Stimulated activated naive B cell treated with anti-CD40 and anti-IgM and Interleukin-4, amounts not matched to agents 10 μg/mL and 1 μg/mL and 100 μg/mL, for 72 hours (primary cell): ENCODE measurements around the gene CDKN1B.

ENCODE experiments used
- ATAC-seq, 2 donors: fragments of 150-1000 bp; cut with Tn5 transposase; replicated peaks; 2 replicates each; pipeline ENCODE4 v1.10.0; 2021; ENCODE audit warnings: moderate library complexity in 1 of 2
- DNase-seq: peaks from one replicate; pipeline ENCODE4 v3.0.0; 2021
- H3K27ac Mint-ChIP-seq: one replicate; pipeline ENCODE4 v1.8.0; 2022; ENCODE audit warnings: mild to moderate bottlenecking, mixed read lengths
- H3K27me3 Mint-ChIP-seq, 2 donors: one replicate each; pipeline ENCODE4 v1.8.0; 2022; ENCODE audit warnings: mixed read lengths in 2 of 2
- H3K36me3 Mint-ChIP-seq, 2 donors: one replicate each; pipeline ENCODE4 v1.8.0; 2022; ENCODE audit warnings: mixed read lengths in 2 of 2, mild to moderate bottlenecking in 1 of 2
- H3K4me1 Mint-ChIP-seq, 2 donors: one replicate each; pipeline ENCODE4 v1.8.0; 2022; ENCODE audit warnings: mixed read lengths in 2 of 2, mild to moderate bottlenecking in 1 of 2
- H3K4me3 Mint-ChIP-seq, 2 donors: one replicate each; pipeline ENCODE4 v1.8.0; 2022; ENCODE audit warnings: mild to moderate bottlenecking in 2 of 2, mixed read lengths in 2 of 2, moderate library complexity in 1 of 2
- H3K9me3 Mint-ChIP-seq, 2 donors: one replicate each; pipeline ENCODE4 v1.8.0; 2022; ENCODE audit warnings: mixed read lengths in 2 of 2, mild to moderate bottlenecking in 1 of 2

The CDKN1B gene

DNA sequence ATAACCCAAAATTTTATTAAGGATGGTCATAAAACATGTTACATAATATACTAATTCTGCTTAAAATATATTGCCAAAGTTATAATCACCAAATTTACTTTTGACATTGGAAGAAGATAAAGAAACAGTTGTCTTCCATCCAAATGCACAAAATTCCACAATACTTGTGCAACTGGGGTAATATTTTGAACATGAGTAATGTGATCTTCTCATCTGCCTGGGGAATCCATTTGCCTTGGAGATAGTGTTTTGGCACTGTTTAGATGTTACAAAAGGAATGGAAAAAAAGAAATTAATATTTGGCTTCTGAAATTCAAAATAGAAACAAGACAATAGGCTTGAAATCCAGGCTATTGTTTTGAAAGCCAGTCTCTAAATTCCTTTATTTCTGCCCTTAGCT, 30.2 kb upstream of the CDKN1B start:
- DNase-seq (no peak), ATAC-seq (no peak)
- H3K4me3 Mint-ChIP-seq: no peak overlapping the region

GRCh38 chr12:12689647-12690300, 27.4 kb upstream of the CDKN1B start:
- Mint-ChIP-seq H3K27me3 (peaks cover 6 to 8% of the 10 kb centered on the region in 2 donors), H3K9me3 (no peaks in the 10 kb centered on the region), H3K4me1 (peaks cover 7 to 18% of the 10 kb centered on the region in 2 donors), H3K36me3 (no peaks in the 10 kb centered on the region), H3K27ac (no peak overlapping the region), H3K4me3 (no peak overlapping the region)
- ATAC-seq (no peak), DNase-seq (no peak)

More for the DNA sequence above, 30.2 kb upstream of the CDKN1B start:
- no peak overlapping the region for H3K27ac Mint-ChIP-seq
- peaks cover 8 to 11% of the 10 kb centered on the region in 2 donors for H3K27me3 Mint-ChIP-seq
- H3K4me1 Mint-ChIP-seq: peaks cover 1 to 18% of the 10 kb centered on the region in 2 donors
- H3K9me3 Mint-ChIP-seq: no peaks in the 10 kb centered on the region
- no peaks in the 10 kb centered on the region for H3K36me3 Mint-ChIP-seq

DNA sequence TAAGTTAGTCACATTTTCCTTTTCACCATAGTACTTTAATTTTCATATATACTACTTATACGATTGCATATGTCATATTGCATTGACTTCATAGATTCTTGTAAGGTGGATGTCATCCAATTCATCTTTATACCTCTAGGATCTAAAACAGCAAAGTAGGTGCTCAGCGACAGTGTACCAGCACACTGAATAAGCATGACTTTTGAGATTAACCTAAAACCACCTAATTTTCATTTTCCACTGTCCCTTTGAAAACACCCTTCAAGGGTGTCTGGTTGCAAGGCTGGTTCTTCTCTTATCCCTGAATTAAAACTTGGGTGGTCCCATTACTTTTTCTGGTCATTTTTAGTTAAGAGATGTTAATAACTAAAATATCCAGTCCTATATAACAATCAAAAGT, 25.6 kb upstream of the CDKN1B start:
- Mint-ChIP-seq H3K4me1 (peaks cover 12 to 22% of the 10 kb centered on the region in 2 donors), H3K9me3 (no peaks in the 10 kb centered on the region), H3K4me3 (no peak overlapping the region), H3K27ac (no peak overlapping the region), H3K36me3 (no peaks in the 10 kb centered on the region), H3K27me3 (no peaks in the 10 kb centered on the region)
- DNase-seq (no peak), ATAC-seq (no peak)

DNA sequence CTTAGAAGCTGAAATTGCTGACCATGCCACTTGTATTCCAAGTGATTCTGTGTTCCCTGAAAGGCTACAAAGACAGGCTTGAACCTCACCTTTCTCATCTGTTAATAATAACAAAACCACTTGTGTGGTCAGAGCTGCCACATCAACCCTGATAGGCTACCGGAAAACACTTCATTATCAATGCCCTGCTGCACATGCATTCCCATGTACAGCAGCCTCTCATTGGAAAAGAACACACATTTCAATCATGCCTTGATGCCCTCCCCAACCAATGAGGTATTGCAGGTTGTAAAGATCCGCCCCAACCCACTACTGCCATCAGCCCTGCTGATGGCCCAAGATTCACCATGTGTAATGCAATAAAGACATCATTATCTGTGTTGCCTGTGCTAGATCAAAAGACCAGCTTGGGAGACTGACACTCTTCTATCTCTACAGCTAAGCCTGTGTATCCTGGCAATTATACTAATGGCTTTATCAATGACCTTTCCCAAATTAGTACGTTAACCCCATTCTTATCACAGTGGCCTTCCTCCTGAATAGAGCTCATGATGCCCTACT, 24.0 kb upstream of the CDKN1B start:
- no peak for ATAC-seq
- Mint-ChIP-seq H3K27ac (no peak overlapping the region), H3K4me3 (no peak overlapping the region)

GRCh38 chr12:12696562-12697383, 20.4 kb upstream of the CDKN1B start:
- DNase-seq: peak; percentile 86
- Mint-ChIP-seq H3K36me3 (no peaks in the 10 kb centered on the region), H3K4me1 (peaks cover 20 to 37% of the 10 kb centered on the region in 2 donors), H3K27me3 (no peaks in the 10 kb centered on the region), H3K27ac (peak overlapping the region; percentile 98), H3K9me3 (no peaks in the 10 kb centered on the region), H3K4me3 (peak overlapping the region; percentile 87 to 89)
- peak; percentile 85 to 87 for ATAC-seq

More for the DNA sequence above, 24.0 kb upstream of the CDKN1B start:
- peaks cover 17 to 38% of the 10 kb centered on the region in 2 donors for H3K4me1 Mint-ChIP-seq
- no peaks in the 10 kb centered on the region for H3K27me3 Mint-ChIP-seq
- H3K36me3 Mint-ChIP-seq: no peaks in the 10 kb centered on the region
- no peaks in the 10 kb centered on the region for H3K9me3 Mint-ChIP-seq
- no peak for DNase-seq

- H3K9me3 Mint-ChIP-seq: no peaks in the 10 kb centered on the region
- H3K4me1 Mint-ChIP-seq: peaks cover 14 to 43% of the 10 kb centered on the region in 2 donors
- H3K4me3 Mint-ChIP-seq: no peak overlapping the region
- no peaks in the 10 kb centered on the region for H3K36me3 Mint-ChIP-seq
- ATAC-seq (no peak), DNase-seq (no peak)
- H3K27ac Mint-ChIP-seq: no peak overlapping the region
- H3K27me3 Mint-ChIP-seq: no peaks in the 10 kb centered on the region
Measured at GRCh38 chr12:12699345-12699744, 17.8 kb upstream of the CDKN1B start.

GRCh38 chr12:12700254-12700653, 16.9 kb upstream of the CDKN1B start:
- Mint-ChIP-seq H3K27me3 (no peaks in the 10 kb centered on the region), H3K4me3 (no peak overlapping the region), H3K36me3 (no peaks in the 10 kb centered on the region), H3K9me3 (no peaks in the 10 kb centered on the region), H3K4me1 (peaks cover 16 to 41% of the 10 kb centered on the region in 2 donors), H3K27ac (no peak overlapping the region)
- DNase-seq: no peak
- no peak for ATAC-seq

DNA sequence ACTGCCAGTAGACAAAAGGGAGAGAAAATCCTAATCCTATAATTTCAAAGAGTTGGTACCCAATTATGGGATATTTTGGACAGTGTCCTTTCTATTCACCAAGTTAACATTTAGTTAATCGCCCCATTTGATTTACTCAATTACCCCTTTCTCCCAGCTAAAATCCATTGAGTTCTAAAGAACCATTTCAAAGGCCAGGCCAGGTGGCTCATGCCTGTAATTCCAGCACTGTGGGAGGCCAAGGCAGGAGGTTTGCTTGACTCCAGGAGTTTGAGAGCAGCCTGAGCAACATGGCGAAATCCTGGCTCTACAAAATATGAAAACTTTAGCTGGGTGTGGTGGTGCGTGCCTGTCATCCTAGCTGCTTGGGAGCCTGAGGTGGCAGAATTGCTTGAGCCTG, 15.7 kb upstream of the CDKN1B start:
- Mint-ChIP-seq H3K9me3 (no peaks in the 10 kb centered on the region), H3K27me3 (no peaks in the 10 kb centered on the region), H3K36me3 (no peaks in the 10 kb centered on the region), H3K4me1 (peaks cover 11 to 32% of the 10 kb centered on the region in 2 donors), H3K4me3 (no peak overlapping the region), H3K27ac (no peak overlapping the region)
- ATAC-seq: no peak
- DNase-seq: no peak

GRCh38 chr12:12704593-12705230, 12.5 kb upstream of the CDKN1B start:
- no peaks in the 10 kb centered on the region for H3K9me3 Mint-ChIP-seq
- no peak overlapping the region for H3K4me3 Mint-ChIP-seq
- H3K27me3 Mint-ChIP-seq: no peaks in the 10 kb centered on the region
- ATAC-seq: peak; percentile 95
- no peak for DNase-seq
- H3K36me3 Mint-ChIP-seq: no peaks in the 10 kb centered on the region
- no peak overlapping the region for H3K27ac Mint-ChIP-seq
- peaks cover 2 to 10% of the 10 kb centered on the region in 2 donors for H3K4me1 Mint-ChIP-seq

DNA sequence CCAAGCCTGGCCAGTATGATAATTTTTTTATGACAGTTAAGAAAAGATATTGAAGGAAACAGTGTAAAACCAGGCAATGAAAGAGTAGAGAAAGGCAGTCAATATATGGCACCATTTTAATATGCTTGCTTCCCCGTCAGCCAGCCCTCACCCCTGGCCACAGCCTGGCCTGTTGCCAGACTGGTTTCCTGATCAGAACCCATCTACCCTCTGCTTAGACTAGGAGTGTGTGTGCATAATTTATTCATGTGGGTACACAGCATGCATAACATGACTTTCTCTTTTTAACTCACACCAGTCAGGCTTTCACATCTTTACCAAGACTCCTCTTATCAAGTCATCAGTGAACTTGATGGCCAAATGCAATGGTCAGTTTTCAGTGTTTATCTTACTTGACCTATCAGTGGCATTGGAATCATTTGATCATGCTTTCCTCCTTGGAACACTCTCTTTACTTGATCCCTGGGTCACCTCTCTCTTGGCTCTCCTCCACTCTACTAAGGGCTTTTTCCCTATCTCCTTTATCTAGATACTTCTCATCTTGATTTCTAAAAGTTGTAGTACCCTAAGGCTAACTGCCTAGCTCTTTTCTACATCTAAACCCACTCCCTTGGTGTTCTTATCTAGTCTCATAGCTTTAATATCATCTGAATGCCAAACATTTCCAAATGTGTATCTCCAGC, 11.2 kb upstream of the CDKN1B start:
- DNase-seq: no peak
- no peak overlapping the region for H3K4me3 Mint-ChIP-seq
- H3K36me3 Mint-ChIP-seq: no peaks in the 10 kb centered on the region

GRCh38 chr12:12713932-12714275, 3.3 kb upstream of the CDKN1B start:
- H3K27me3 Mint-ChIP-seq: no peaks in the 10 kb centered on the region
- peak overlapping the region; percentile 88 to 91 for H3K4me3 Mint-ChIP-seq
- DNase-seq (no peak), ATAC-seq (no peak)
- no peaks in the 10 kb centered on the region for H3K9me3 Mint-ChIP-seq
- H3K27ac Mint-ChIP-seq: peak overlapping the region; percentile 96
- H3K4me1 Mint-ChIP-seq: peaks cover 33 to 40% of the 10 kb centered on the region in 2 donors
- peaks cover 17 to 18% of the 10 kb centered on the region in 2 donors for H3K36me3 Mint-ChIP-seq

More for the DNA sequence above, 11.2 kb upstream of the CDKN1B start:
- H3K27ac Mint-ChIP-seq: no peak overlapping the region
- peaks cover 2 to 10% of the 10 kb centered on the region in 2 donors for H3K4me1 Mint-ChIP-seq
- ATAC-seq: peak in 1 of 2 donors; percentile 36
- H3K9me3 Mint-ChIP-seq: no peaks in the 10 kb centered on the region
- H3K27me3 Mint-ChIP-seq: no peaks in the 10 kb centered on the region

GRCh38 chr12:12714276-12715021, 2.7 kb upstream of the CDKN1B start:
- Mint-ChIP-seq H3K4me1 (peaks cover 33 to 43% of the 10 kb centered on the region in 2 donors), H3K36me3 (peaks cover 23% of the 10 kb centered on the region in 2 donors), H3K27me3 (no peaks in the 10 kb centered on the region), H3K4me3 (peak overlapping the region; percentile 88 to 91), H3K27ac (peak overlapping the region; percentile 96), H3K9me3 (no peaks in the 10 kb centered on the region)
- DNase-seq: peak; percentile 34
- ATAC-seq: peak; percentile 42 to 44

DNA sequence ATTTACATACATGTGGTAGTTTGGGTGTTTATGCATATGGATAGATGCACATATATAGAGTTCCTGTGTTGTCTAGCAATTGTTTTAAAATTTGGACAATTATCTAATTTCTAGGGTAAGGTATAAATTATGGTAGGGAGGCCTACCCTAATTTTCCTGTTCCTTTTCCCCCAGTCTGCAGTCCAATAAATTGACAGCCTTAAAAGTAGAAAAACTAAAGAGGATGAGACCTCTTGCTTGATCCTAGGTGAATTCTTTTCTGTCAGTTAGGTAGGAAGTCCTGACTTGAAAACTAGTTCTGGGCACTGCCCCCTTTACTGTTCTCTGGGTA, 2.1 kb upstream of the CDKN1B start:
- Mint-ChIP-seq H3K27me3 (no peaks in the 10 kb centered on the region), H3K36me3 (peaks cover 25% of the 10 kb centered on the region in 2 donors), H3K27ac (peak overlapping the region; percentile 96), H3K4me1 (peaks cover 33 to 45% of the 10 kb centered on the region in 2 donors), H3K4me3 (peak overlapping the region; percentile 88 to 99), H3K9me3 (no peaks in the 10 kb centered on the region)
- DNase-seq: no peak
- no peak for ATAC-seq
